ENCODE results near the gene CEMIP2.
"Not testable (repeated sequence)": the region's sequence is repeated elsewhere in the genome, so short reads cannot be mapped to it uniquely, and the experiment has no call there.

CEMIP2 gene

DNA sequence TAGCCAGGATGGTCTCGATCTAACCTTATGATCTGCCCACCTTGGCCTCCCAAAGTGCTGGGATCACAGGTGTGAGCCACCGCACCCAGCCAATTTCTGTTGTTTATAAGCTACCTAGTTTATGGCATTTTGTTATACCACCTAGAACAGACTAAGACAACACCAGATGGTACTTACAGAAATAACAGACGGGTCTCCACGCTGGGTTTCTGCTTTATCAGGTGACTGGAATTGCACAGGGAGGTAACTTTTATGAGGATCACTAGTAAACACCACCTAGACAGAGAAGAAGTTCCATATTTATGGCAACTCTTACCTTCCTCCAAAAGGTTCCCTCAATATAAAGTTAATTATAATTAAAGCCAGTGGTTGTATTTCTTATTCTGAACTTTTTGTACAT, 74.0 kb downstream of the CEMIP2 start:
- Histone ChIP-seq H3K36me3 (ENCODE audit: control insufficient read depth in 2 of 2, insufficient read depth in 2 of 2, low read length in 2 of 2) (peaks cover 39 to 42% of the 10 kb centered on the region in 2 donors), H3K4me1 (ENCODE audit: control insufficient read depth in 2 of 2, insufficient read depth in 2 of 2, low read length in 2 of 2) (no peaks in the 10 kb centered on the region), H3K27ac (ENCODE audit: low read depth in 2 of 2, low read length in 2 of 2) (no peak overlapping the region), H3K9ac (ENCODE audit: low read depth in 1 of 2, low read length in 2 of 2) (no peak overlapping the region), H3K9me3 (ENCODE audit: control insufficient read depth in 2 of 2, low read length in 2 of 2) (no peaks in the 10 kb centered on the region), H3K27me3 (ENCODE audit: control insufficient read depth in 2 of 2, insufficient read depth in 2 of 2, low read length in 2 of 2) (no peaks in the 10 kb centered on the region), H3K4me3 (ENCODE audit: low read length in 2 of 2) (no peak overlapping the region)

DNA sequence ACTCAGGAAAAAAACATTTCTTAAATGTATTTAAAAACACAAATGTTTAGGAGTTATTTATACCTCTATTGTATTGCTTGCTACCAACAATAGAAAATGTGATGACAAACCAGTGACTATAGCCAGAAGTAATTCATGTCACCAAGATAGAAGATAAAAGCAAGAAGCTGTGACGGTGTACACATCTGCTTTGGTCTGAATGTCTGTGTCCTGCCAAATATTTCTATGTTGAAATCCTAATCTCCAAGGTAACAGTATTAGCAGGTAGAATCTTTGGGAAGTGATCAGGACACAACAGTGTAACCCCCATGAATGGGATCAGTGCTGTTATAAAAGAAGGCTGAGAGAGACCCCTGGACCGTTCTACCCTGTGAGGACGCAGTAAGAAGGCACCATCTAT, 74.7 kb downstream of the CEMIP2 start:
- no peaks in the 10 kb centered on the region for H3K27me3 ChIP-seq (ENCODE audit: control insufficient read depth in 2 of 2, insufficient read depth in 2 of 2, low read length in 2 of 2)
- peaks cover 40 to 47% of the 10 kb centered on the region in 2 donors for H3K36me3 ChIP-seq (ENCODE audit: control insufficient read depth in 2 of 2, insufficient read depth in 2 of 2, low read length in 2 of 2)
- H3K4me1 ChIP-seq (ENCODE audit: control insufficient read depth in 2 of 2, insufficient read depth in 2 of 2, low read length in 2 of 2), result no peaks in the 10 kb centered on the region
- no peak overlapping the region for H3K4me3 ChIP-seq (ENCODE audit: low read length in 2 of 2)
- H3K9ac ChIP-seq (ENCODE audit: low read depth in 1 of 2, low read length in 2 of 2), result no peak overlapping the region
- no peaks in the 10 kb centered on the region for H3K9me3 ChIP-seq (ENCODE audit: control insufficient read depth in 2 of 2, low read length in 2 of 2)
- H3K27ac ChIP-seq (ENCODE audit: low read depth in 2 of 2, low read length in 2 of 2), result no peak overlapping the region

GRCh38 chr9:71692337-71692736, 76.0 kb downstream of the CEMIP2 start:
- Histone ChIP-seq H3K27ac (ENCODE audit: low read depth in 2 of 2, low read length in 2 of 2) (no peak overlapping the region), H3K27me3 (ENCODE audit: control insufficient read depth in 2 of 2, insufficient read depth in 2 of 2, low read length in 2 of 2) (no peaks in the 10 kb centered on the region), H3K4me3 (ENCODE audit: low read length in 2 of 2) (no peak overlapping the region), H3K9ac (ENCODE audit: low read depth in 1 of 2, low read length in 2 of 2) (no peak overlapping the region), H3K4me1 (ENCODE audit: control insufficient read depth in 2 of 2, insufficient read depth in 2 of 2, low read length in 2 of 2) (no peaks in the 10 kb centered on the region), H3K9me3 (ENCODE audit: control insufficient read depth in 2 of 2, low read length in 2 of 2) (no peaks in the 10 kb centered on the region), H3K36me3 (ENCODE audit: control insufficient read depth in 2 of 2, insufficient read depth in 2 of 2, low read length in 2 of 2) (peaks cover 34 to 39% of the 10 kb centered on the region in 2 donors)

- H3K27ac ChIP-seq (ENCODE audit: low read depth in 2 of 2, low read length in 2 of 2); H3K4me1 ChIP-seq (ENCODE audit: control insufficient read depth in 2 of 2, insufficient read depth in 2 of 2, low read length in 2 of 2); H3K4me3 ChIP-seq (ENCODE audit: low read length in 2 of 2); H3K9ac ChIP-seq (ENCODE audit: low read depth in 1 of 2, low read length in 2 of 2); H3K9me3 ChIP-seq (ENCODE audit: control insufficient read depth in 2 of 2, low read length in 2 of 2); H3K27me3 ChIP-seq (ENCODE audit: control insufficient read depth in 2 of 2, insufficient read depth in 2 of 2, low read length in 2 of 2): not testable (repeated sequence)
- peaks cover 34 to 38% of the 10 kb centered on the region in 2 donors for H3K36me3 ChIP-seq (ENCODE audit: control insufficient read depth in 2 of 2, insufficient read depth in 2 of 2, low read length in 2 of 2)
Measured at GRCh38 chr9:71691576-71691975, 76.7 kb downstream of the CEMIP2 start.

DNA sequence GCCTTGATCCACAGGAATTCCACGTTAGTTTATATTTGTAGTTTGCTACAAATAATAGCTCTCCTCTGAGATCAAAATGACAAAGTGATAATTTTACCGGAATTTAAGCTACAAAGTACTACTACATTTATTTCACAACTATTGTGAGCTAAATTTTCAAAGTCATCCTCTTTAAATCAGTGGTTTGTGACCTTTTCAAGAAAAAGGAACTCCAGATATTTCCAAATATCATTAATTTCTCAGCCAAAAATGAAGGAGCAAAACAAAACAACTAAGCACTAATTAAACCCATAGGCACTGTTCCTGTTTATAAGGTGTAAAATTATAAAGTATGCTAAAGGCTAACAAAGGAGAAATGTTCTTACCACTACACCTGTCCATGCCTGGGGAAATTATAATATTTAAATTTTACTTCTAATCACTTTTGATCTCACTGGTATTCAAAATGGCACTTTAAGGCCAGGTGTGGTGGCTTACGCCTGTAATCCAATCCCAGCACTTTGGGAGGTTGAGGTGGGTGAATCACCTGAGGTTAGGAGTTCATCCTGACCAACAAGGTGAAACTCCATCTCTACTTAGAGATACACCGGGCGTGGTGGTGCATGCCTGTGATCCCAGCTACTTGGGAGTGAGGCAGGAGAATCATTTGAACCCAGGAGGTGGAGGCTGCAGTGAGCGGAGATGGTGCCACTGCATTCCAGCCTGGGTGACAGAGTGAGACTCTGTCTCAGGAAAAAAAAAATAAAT, 77.5 kb downstream of the CEMIP2 start:
- H3K4me3 ChIP-seq (ENCODE audit: low read length in 2 of 2), result no peak overlapping the region
- H3K4me1 ChIP-seq (ENCODE audit: control insufficient read depth in 2 of 2, insufficient read depth in 2 of 2, low read length in 2 of 2), result peaks cover 0 to 7% of the 10 kb centered on the region in 2 donors
- peaks cover 34 to 40% of the 10 kb centered on the region in 2 donors for H3K36me3 ChIP-seq (ENCODE audit: control insufficient read depth in 2 of 2, insufficient read depth in 2 of 2, low read length in 2 of 2)
- H3K9me3 ChIP-seq (ENCODE audit: control insufficient read depth in 2 of 2, low read length in 2 of 2), result no peaks in the 10 kb centered on the region
- H3K27ac ChIP-seq (ENCODE audit: low read depth in 2 of 2, low read length in 2 of 2), result no peak overlapping the region
- H3K27me3 ChIP-seq (ENCODE audit: control insufficient read depth in 2 of 2, insufficient read depth in 2 of 2, low read length in 2 of 2), result no peaks in the 10 kb centered on the region
- H3K9ac ChIP-seq (ENCODE audit: low read depth in 1 of 2, low read length in 2 of 2), result no peak overlapping the region

DNA sequence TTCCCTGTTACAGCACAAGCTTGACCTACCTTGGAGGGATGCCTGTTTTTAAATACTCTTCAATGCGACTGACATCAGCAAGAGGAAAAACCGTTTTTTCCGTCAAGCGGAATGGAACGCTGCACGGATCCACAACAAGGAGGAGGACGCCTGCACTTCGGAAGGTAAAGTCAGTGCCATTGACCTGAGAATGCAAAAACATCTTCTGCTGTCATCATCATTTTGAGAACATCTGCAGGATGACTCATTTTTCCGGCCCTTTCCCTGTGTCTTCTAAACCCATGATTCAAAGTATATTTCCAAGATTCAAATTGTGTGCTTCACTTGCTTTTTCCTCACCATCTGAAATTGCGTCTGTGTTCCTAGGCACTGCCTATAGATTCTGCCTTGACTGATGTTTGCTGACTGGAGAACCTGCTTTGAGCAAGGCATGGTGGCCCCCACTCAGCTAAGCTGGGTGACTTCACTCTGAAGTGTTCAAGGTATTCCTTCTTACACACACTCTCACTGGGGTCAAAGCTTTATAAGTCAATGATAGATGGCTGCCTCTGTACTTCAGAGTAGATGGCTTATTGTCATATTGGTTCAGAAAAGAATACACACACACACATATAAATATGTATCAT, 78.1 kb downstream of the CEMIP2 start:
- H3K4me3 ChIP-seq (ENCODE audit: low read length in 2 of 2), result no peak overlapping the region
- H3K9me3 ChIP-seq (ENCODE audit: control insufficient read depth in 2 of 2, low read length in 2 of 2), result no peaks in the 10 kb centered on the region
- H3K9ac ChIP-seq (ENCODE audit: low read depth in 1 of 2, low read length in 2 of 2), result no peak overlapping the region
- H3K27me3 ChIP-seq (ENCODE audit: control insufficient read depth in 2 of 2, insufficient read depth in 2 of 2, low read length in 2 of 2), result no peaks in the 10 kb centered on the region
- H3K36me3 ChIP-seq (ENCODE audit: control insufficient read depth in 2 of 2, insufficient read depth in 2 of 2, low read length in 2 of 2), result peaks cover 34 to 40% of the 10 kb centered on the region in 2 donors
- no peak overlapping the region for H3K27ac ChIP-seq (ENCODE audit: low read depth in 2 of 2, low read length in 2 of 2)
- H3K4me1 ChIP-seq (ENCODE audit: control insufficient read depth in 2 of 2, insufficient read depth in 2 of 2, low read length in 2 of 2), result peaks cover 0 to 14% of the 10 kb centered on the region in 2 donors

DNA sequence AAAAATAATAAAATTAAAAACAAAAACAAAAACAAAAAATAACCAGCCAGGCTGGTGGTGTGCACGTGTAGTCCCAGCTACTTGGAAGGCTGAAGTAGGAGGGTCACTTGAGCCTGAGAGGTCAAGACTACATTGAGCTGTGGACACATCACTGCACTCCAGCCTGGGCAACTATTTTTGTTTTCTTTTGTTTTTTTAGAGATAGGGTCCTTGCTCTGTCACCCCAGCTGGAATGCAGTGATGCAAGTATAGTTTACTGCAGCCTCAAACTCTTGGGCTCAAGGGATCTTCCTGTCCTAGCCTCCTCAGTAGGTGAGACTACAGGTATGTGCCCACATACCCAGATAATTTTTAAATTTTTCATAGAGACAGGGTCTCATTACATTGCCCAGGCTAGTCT, 80.6 kb downstream of the CEMIP2 start:
- Histone ChIP-seq H3K9me3 (ENCODE audit: control insufficient read depth in 2 of 2, low read length in 2 of 2) (no peaks in the 10 kb centered on the region), H3K4me1 (ENCODE audit: control insufficient read depth in 2 of 2, insufficient read depth in 2 of 2, low read length in 2 of 2) (peaks cover 6 to 24% of the 10 kb centered on the region in 2 donors), H3K36me3 (ENCODE audit: control insufficient read depth in 2 of 2, insufficient read depth in 2 of 2, low read length in 2 of 2) (peaks cover 24 to 29% of the 10 kb centered on the region in 2 donors), H3K27ac (ENCODE audit: low read depth in 2 of 2, low read length in 2 of 2) (no peak overlapping the region), H3K27me3 (ENCODE audit: control insufficient read depth in 2 of 2, insufficient read depth in 2 of 2, low read length in 2 of 2) (no peaks in the 10 kb centered on the region), H3K9ac (ENCODE audit: low read depth in 1 of 2, low read length in 2 of 2) (no peak overlapping the region), H3K4me3 (ENCODE audit: low read length in 2 of 2) (no peak overlapping the region)

DNA sequence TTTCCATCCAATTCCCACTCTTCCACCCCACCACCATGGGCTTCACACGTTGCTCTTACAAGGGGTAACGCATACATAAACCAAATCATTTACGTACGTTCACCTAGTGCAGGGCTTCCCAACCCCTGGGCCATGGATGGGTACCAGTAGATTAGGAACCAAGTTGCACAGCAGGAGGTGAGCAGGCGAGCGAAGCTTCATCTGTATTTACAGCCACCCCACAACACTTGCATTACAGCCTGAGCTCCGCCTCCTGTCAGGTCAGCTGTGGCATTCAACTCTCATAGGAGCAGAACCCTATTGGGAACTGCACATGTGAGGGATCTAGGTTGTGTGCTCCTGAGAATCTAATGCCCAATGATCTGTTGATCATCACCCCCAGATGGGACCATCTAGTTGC, 82.3 kb downstream of the CEMIP2 start:
- no peak overlapping the region for H3K4me3 ChIP-seq (ENCODE audit: low read length in 2 of 2)
- H3K4me1 ChIP-seq (ENCODE audit: control insufficient read depth in 2 of 2, insufficient read depth in 2 of 2, low read length in 2 of 2), result peaks cover 13 to 38% of the 10 kb centered on the region in 2 donors
- H3K27me3 ChIP-seq (ENCODE audit: control insufficient read depth in 2 of 2, insufficient read depth in 2 of 2, low read length in 2 of 2), result no peaks in the 10 kb centered on the region
- peak overlapping the region; percentile 30 to 59 for H3K27ac ChIP-seq (ENCODE audit: low read depth in 2 of 2, low read length in 2 of 2)
- H3K36me3 ChIP-seq (ENCODE audit: control insufficient read depth in 2 of 2, insufficient read depth in 2 of 2, low read length in 2 of 2), result peaks cover 24 to 27% of the 10 kb centered on the region in 2 donors
- no peaks in the 10 kb centered on the region for H3K9me3 ChIP-seq (ENCODE audit: control insufficient read depth in 2 of 2, low read length in 2 of 2)
- H3K9ac ChIP-seq (ENCODE audit: low read depth in 1 of 2, low read length in 2 of 2), result no peak overlapping the region

DNA sequence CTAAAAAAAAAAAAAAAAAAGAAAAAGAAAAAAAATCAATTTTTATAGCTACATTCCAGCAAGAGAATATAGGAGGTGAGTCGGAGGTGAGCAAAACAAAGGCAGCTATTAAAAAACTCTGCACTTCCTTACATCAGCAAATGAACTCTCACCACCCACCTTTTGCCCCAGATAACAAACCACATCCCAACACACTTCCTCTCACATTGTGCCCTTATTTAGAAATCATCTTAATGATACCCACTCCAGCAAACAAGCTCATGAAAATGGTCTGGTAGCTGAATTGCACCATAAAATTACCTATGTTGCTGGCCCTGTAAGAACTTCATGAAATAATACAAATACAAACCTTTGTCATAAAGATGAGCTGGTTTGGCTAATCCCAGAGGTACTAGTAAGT, 82.9 kb downstream of the CEMIP2 start:
- H3K4me3 ChIP-seq (ENCODE audit: low read length in 2 of 2), result no peak overlapping the region
- H3K4me1 ChIP-seq (ENCODE audit: control insufficient read depth in 2 of 2, insufficient read depth in 2 of 2, low read length in 2 of 2), result peaks cover 16 to 43% of the 10 kb centered on the region in 2 donors
- no peaks in the 10 kb centered on the region for H3K9me3 ChIP-seq (ENCODE audit: control insufficient read depth in 2 of 2, low read length in 2 of 2)
- H3K27ac ChIP-seq (ENCODE audit: low read depth in 2 of 2, low read length in 2 of 2), result peak overlapping the region; percentile 30 to 59
- H3K27me3 ChIP-seq (ENCODE audit: control insufficient read depth in 2 of 2, insufficient read depth in 2 of 2, low read length in 2 of 2), result no peaks in the 10 kb centered on the region
- H3K36me3 ChIP-seq (ENCODE audit: control insufficient read depth in 2 of 2, insufficient read depth in 2 of 2, low read length in 2 of 2), result peaks cover 22 to 27% of the 10 kb centered on the region in 2 donors
- no peak overlapping the region for H3K9ac ChIP-seq (ENCODE audit: low read depth in 1 of 2, low read length in 2 of 2)

- Histone ChIP-seq H3K4me1 (ENCODE audit: control insufficient read depth in 2 of 2, insufficient read depth in 2 of 2, low read length in 2 of 2) (peaks cover 22 to 47% of the 10 kb centered on the region in 2 donors), H3K9ac (ENCODE audit: low read depth in 1 of 2, low read length in 2 of 2) (no peak overlapping the region), H3K27ac (ENCODE audit: low read depth in 2 of 2, low read length in 2 of 2) (peak overlapping the region in 1 of 2 donors; percentile 40), H3K9me3 (ENCODE audit: control insufficient read depth in 2 of 2, low read length in 2 of 2) (no peaks in the 10 kb centered on the region), H3K4me3 (ENCODE audit: low read length in 2 of 2) (no peak overlapping the region), H3K27me3 (ENCODE audit: control insufficient read depth in 2 of 2, insufficient read depth in 2 of 2, low read length in 2 of 2) (no peaks in the 10 kb centered on the region), H3K36me3 (ENCODE audit: control insufficient read depth in 2 of 2, insufficient read depth in 2 of 2, low read length in 2 of 2) (peaks cover 15 to 20% of the 10 kb centered on the region in 2 donors)
Measured at GRCh38 chr9:71684566-71684965, 83.7 kb downstream of the CEMIP2 start.

All from mucosa of rectum (tissue), 2 donors.